ENCODE data around the gene SLC5A5. TPM values are rescaled to one million over a fixed set of nuclear protein-coding genes. Genes with fewer than 3 reads are reported as not detected.

Gene SLC5A5
- total and polyA plus RNA-seq, 2 of the 4 experiments (the other 2 are of a cell fraction), result not detected

DNA sequence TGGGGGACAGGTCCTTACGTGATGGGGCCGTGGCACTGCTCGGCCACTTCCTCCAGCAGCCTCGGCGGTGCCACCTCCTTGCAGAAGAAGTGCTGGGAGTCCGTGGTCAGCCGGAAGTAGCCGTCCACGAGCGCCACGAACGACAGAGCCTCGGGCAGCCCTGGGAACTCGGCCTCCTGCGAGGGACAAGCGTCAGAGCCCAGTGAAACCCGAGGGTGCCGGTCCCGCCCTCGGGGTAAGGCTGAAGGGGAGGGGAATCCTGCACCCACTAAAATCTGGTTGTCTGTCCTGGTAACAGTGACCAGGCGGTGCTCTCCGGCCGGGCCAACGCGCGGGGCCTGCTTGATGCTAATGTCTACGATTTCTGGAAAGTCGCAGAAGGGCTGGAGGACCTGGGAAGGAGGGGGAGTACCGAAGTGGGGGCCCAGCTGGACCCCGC is 30.4 kb upstream of the SLC5A5 start:
- CTCF ChIA-PET, result no interaction called here

More for the DNA sequence above, 30.4 kb upstream of the SLC5A5 start:
- Histone ChIP-seq H3K56ac (ENCODE audit: extremely low read depth, insufficient read depth, low read length) (no peak overlapping the region), H2BK15ac (ENCODE audit: low read depth, low read length) (no peak overlapping the region), H4K8ac (ENCODE audit: low read depth in 2 of 2, low read length in 2 of 2) (no peak overlapping the region), H3K27ac (ENCODE audit: insufficient read depth, low read length) (no peak overlapping the region), H3K4me2 (ENCODE audit: low read depth, low read length) (peak overlapping the region; percentile 23), H3K23ac (ENCODE audit: low read depth, low read length) (no peak overlapping the region), H3K14ac (replicated peaks; ENCODE audit: low read depth, low read length) (no peak overlapping the region), H2BK120ac (ENCODE audit: low read depth, low read length) (no peak overlapping the region), H4K20me1 (ENCODE audit: insufficient read depth, low read length) (no peaks in the 10 kb centered on the region), H2AK9ac (replicated peaks; ENCODE audit: low read depth, low read length, poor library complexity) (no peak overlapping the region), H3K9ac (ENCODE audit: low read depth, low read length) (no peak overlapping the region), H3K36me3 (ENCODE audit: control insufficient read depth, insufficient read depth, low read length) (no peaks in the 10 kb centered on the region), H3K79me1 (ENCODE audit: low read depth in 1 of 2, low read length in 2 of 2) (no peaks in the 10 kb centered on the region), H3K9me1 (ENCODE audit: insufficient read depth, low read length) (no peaks in the 10 kb centered on the region), H2BK5ac (ENCODE audit: low read depth, low read length, poor library complexity, severe bottlenecking) (no peak overlapping the region), H3K4ac (ENCODE audit: low read depth, low read length) (no peak overlapping the region), H2AK5ac (ENCODE audit: low read depth, low read length) (no peak overlapping the region), H3K9me3 (ENCODE audit: control insufficient read depth, insufficient read depth, low read length) (no peaks in the 10 kb centered on the region), H3K27me3 (ENCODE audit: control insufficient read depth, insufficient read depth, low read length) (peaks cover 14% of the 10 kb centered on the region; the same call in 1 of the 2 replicates), H3K4me1 (ENCODE audit: control insufficient read depth, insufficient read depth, low read length) (peaks cover 4% of the 10 kb centered on the region), H2AFZ (replicated peaks; ENCODE audit: low read length, poor library complexity) (peak overlapping the region; percentile 88), H4K91ac (ENCODE audit: insufficient read depth, low read depth, low read length) (no peak overlapping the region), H3K18ac (ENCODE audit: low read depth, low read length) (no peak overlapping the region), H3K4me3 (ENCODE audit: insufficient read depth, low read depth, low read length) (no peak overlapping the region; the same call in 1 of the 2 replicates), H4K5ac (ENCODE audit: low read depth, low read length) (no peak overlapping the region), H2BK20ac (ENCODE audit: low read depth, low read length) (no peak overlapping the region)
- ATAC-seq (ENCODE audit: low read depth) (peak; percentile 3), DNase-seq (no peak)
- TF ChIP-seq MAFK (IDR thresholded peaks at IDR 0.05; ENCODE audit: low read depth, low read length) (no peak), SMC3 (IDR thresholded peaks at IDR 0.05; ENCODE audit: low read depth, low read length) (no peak), MXI1 (IDR thresholded peaks at IDR 0.05; ENCODE audit: borderline replicate concordance, low read depth, low read length) (no peak), MAZ (IDR thresholded peaks at IDR 0.05; ENCODE audit: borderline replicate concordance, low read depth, low read length) (no peak), POLR2A (IDR thresholded peaks at IDR 0.05; ENCODE audit: low read depth, low read length) (no peak)
- no TSS peak for BruUV-seq (replicated peaks)
- dilution Hi-C loops (cut with HindIII; ENCODE audit: low sequenced_read_pairs, unreplicated experiment) (no loop called here), intact Hi-C loops (cut with micrococcal nuclease) (no loop called here), in situ Hi-C loops (cut with MboI; ENCODE audit: low sequenced_read_pairs) (no loop called here)
- WGBS, 2 experiments (ENCODE audit: extremely low coverage in 2 of 2, insufficient read length in 1 of 2), result 26% methylated on average over 13 of the region's 30 CpGs; no CpG with 5 or more reads in 1 of the 2 experiments
- POLR2A ChIA-PET (ENCODE audit: unreplicated experiment), result no interaction called here
